ENCODE results near the gene CLEC2L. TPM values are rescaled to one million over a fixed set of nuclear protein-coding genes. Genes with fewer than 3 reads are reported as not detected.

CLEC2L gene
- total RNA-seq, 2 donors from 2014 or later: not detected

DNA sequence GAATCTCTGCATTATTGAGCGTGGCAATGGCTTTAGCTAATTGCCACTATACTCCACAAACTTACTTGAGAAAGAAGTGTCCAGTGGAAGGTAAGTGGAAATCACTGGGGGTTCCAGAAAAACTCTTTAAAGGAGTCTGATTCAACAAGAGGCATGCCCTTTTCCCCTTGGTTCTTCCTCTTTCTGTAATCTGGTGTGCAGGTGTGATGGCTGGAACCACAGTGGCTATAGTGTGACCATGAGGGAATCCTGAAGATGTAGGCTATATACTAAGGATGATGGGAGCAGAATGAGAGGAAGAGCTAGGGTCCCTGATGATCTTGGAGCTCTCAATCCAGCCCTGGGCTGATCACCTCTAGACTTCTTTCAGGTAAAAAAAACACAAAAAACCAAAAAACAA, 2.0 kb upstream of the CLEC2L start:
- H3K36me3 ChIP-seq: no peaks in the 10 kb centered on the region
- H3K4me1 ChIP-seq (ENCODE audit: control insufficient read depth in 1 of 2, low read depth in 2 of 2): no peaks in the 10 kb centered on the region
- no peak overlapping the region for H3K27ac ChIP-seq
- no peaks in the 10 kb centered on the region for H3K9me3 ChIP-seq
- H3K4me3 ChIP-seq: no peak overlapping the region
- no peak for TF ChIP-seq CTCF (IDR thresholded peaks at IDR 0.05)
- H3K27me3 ChIP-seq (replicated peaks; ENCODE audit: insufficient read depth): no peaks in the 10 kb centered on the region
- no peak for ATAC-seq (ENCODE audit: insufficient number of reproducible peaks, low FRiP score, low read depth)
- no peak for DNase-seq (ENCODE audit: low spot score)

- no peaks in the 10 kb centered on the region for H3K36me3 ChIP-seq
- H3K27ac ChIP-seq: no peak overlapping the region
- H3K4me1 ChIP-seq (ENCODE audit: control insufficient read depth in 1 of 2, low read depth in 2 of 2): no peaks in the 10 kb centered on the region
- no peak overlapping the region for H3K4me3 ChIP-seq
- TF ChIP-seq CTCF (IDR thresholded peaks at IDR 0.05): no peak
- DNase-seq (ENCODE audit: low spot score): no peak
- no peaks in the 10 kb centered on the region for H3K9me3 ChIP-seq
- no peaks in the 10 kb centered on the region for H3K27me3 ChIP-seq (replicated peaks; ENCODE audit: insufficient read depth)
- no peak for ATAC-seq (ENCODE audit: insufficient number of reproducible peaks, low FRiP score, low read depth)
These were observed 671 bp upstream of the CLEC2L start for GRCh38 chr7:139522830-139523198.

GRCh38 chr7:139523968-139524815, 707 bp downstream of the CLEC2L start:
- ATAC-seq (ENCODE audit: insufficient number of reproducible peaks, low FRiP score, low read depth) (no peak), DNase-seq (ENCODE audit: low spot score) (no peak)
- Histone ChIP-seq H3K27me3 (replicated peaks; ENCODE audit: insufficient read depth) (no peaks in the 10 kb centered on the region), H3K36me3 (no peaks in the 10 kb centered on the region), H3K9me3 (no peaks in the 10 kb centered on the region), H3K4me3 (no peak overlapping the region), H3K27ac (no peak overlapping the region), H3K4me1 (ENCODE audit: control insufficient read depth in 1 of 2, low read depth in 2 of 2) (no peaks in the 10 kb centered on the region)
- TF ChIP-seq CTCF (IDR thresholded peaks at IDR 0.05): no peak

- DNase-seq (ENCODE audit: low spot score) (no peak), ATAC-seq (ENCODE audit: insufficient number of reproducible peaks, low FRiP score, low read depth) (no peak)
- no peaks in the 10 kb centered on the region for H3K36me3 ChIP-seq
- no peak for TF ChIP-seq CTCF (IDR thresholded peaks at IDR 0.05)
- no peaks in the 10 kb centered on the region for H3K9me3 ChIP-seq
- H3K4me1 ChIP-seq (ENCODE audit: control insufficient read depth in 1 of 2, low read depth in 2 of 2): no peaks in the 10 kb centered on the region
- no peak overlapping the region for H3K4me3 ChIP-seq
- peaks cover 4% of the 10 kb centered on the region for H3K27me3 ChIP-seq (replicated peaks; ENCODE audit: insufficient read depth)
- H3K27ac ChIP-seq: no peak overlapping the region
These were observed 1.8 kb downstream of the CLEC2L start for GRCh38 chr7:139525239-139525638.

DNA sequence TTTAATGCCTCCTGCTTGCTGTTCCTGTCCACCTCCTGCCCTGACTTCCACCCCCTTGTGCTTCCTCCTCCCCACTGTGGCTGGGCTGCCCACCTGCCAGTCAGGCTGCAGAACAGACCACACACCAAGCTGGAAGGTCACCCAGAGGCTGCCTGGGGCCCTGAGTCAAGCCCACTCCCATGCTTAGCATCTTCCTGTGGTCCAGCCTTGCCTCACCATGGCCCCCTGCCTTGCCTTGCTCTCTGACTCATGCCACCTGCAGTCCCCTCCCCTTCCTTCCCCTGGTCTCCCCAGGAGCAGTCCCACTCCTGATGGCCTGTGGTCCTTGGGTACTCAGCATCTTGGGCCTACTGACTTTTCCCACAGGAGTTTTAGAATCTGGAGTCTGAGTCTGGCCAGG, 2.3 kb downstream of the CLEC2L start:
- TF ChIP-seq CTCF (IDR thresholded peaks at IDR 0.05): no peak
- H3K9me3 ChIP-seq: no peaks in the 10 kb centered on the region
- H3K36me3 ChIP-seq: no peaks in the 10 kb centered on the region
- H3K27ac ChIP-seq: no peak overlapping the region
- H3K4me3 ChIP-seq: no peak overlapping the region
- no peaks in the 10 kb centered on the region for H3K4me1 ChIP-seq (ENCODE audit: control insufficient read depth in 1 of 2, low read depth in 2 of 2)
- H3K27me3 ChIP-seq (replicated peaks; ENCODE audit: insufficient read depth): peaks cover 4% of the 10 kb centered on the region
- no peak for ATAC-seq (ENCODE audit: insufficient number of reproducible peaks, low FRiP score, low read depth)
- no peak for DNase-seq (ENCODE audit: low spot score)
